ENCODE data around the gene KLF13. TPM values are rescaled to one million over a fixed set of nuclear protein-coding genes. Genes with fewer than 3 reads are reported as not detected.

The KLF13 gene
- total RNA-seq, 1 donor from 2014 or later = 31.0 TPM

- no peak for FAIRE-seq
Measured at GRCh38 chr15:31317421-31318327, 9.0 kb upstream of the KLF13 start.

GRCh38 chr15:31318429-31318828, 8.2 kb upstream of the KLF13 start:
- Histone ChIP-seq H2AFZ (ENCODE audit: low read depth, low read length) (no peak overlapping the region), H3K9me3 (ENCODE audit: insufficient read depth, low read depth, low read length) (no peaks in the 10 kb centered on the region), H3K27ac (ENCODE audit: low read depth, low read length) (no peak overlapping the region), H3K4me3 (ENCODE audit: insufficient read depth, low read depth, low read length) (no peak overlapping the region), H3K27me3 (ENCODE audit: insufficient read depth, low read length) (peaks cover 6% of the 10 kb centered on the region), H3K9ac (ENCODE audit: low read length) (no peak overlapping the region), H3K4me1 (ENCODE audit: insufficient read depth, low read length) (no peaks in the 10 kb centered on the region), H3K36me3 (ENCODE audit: insufficient read depth, low read length) (no peaks in the 10 kb centered on the region), H3K4me2 (ENCODE audit: low read length) (no peak overlapping the region), H3K79me2 (ENCODE audit: insufficient read depth, low read length) (no peaks in the 10 kb centered on the region), H4K20me1 (ENCODE audit: insufficient read depth, low read length) (no peaks in the 10 kb centered on the region)
- DNase-seq (ENCODE audit: low read depth) (no peak), FAIRE-seq (no peak)
- Mint-ChIP-seq H3K4me1 (ENCODE audit: low read depth, unreplicated experiment) (no peaks in the 10 kb centered on the region), H3K27ac (ENCODE audit: unreplicated experiment) (no peak overlapping the region), H3K36me3 (ENCODE audit: low read depth, unreplicated experiment) (no peaks in the 10 kb centered on the region), H3K27me3 (ENCODE audit: low read depth, unreplicated experiment) (peaks cover 53% of the 10 kb centered on the region), H3K4me3 (ENCODE audit: unreplicated experiment) (no peak overlapping the region), H3K9me3 (ENCODE audit: unreplicated experiment) (peaks cover 13% of the 10 kb centered on the region)
- no peak for TF ChIP-seq CTCF (IDR thresholded peaks at IDR 0.05; ENCODE audit: insufficient read depth, low read depth, low read length)
- no peak for TF ChIP-seq EZH2 (IDR thresholded peaks at IDR 0.05; ENCODE audit: insufficient read depth, low read length)

More at GRCh38 chr15:31317421-31318327, 9.0 kb upstream of the KLF13 start:
- DNase-seq (ENCODE audit: low read depth) = no peak
- no peaks in the 10 kb centered on the region for H3K36me3 Mint-ChIP-seq (ENCODE audit: low read depth, unreplicated experiment)
- no peak overlapping the region for H2AFZ ChIP-seq (ENCODE audit: low read depth, low read length)
- no peaks in the 10 kb centered on the region for H3K9me3 ChIP-seq (ENCODE audit: insufficient read depth, low read depth, low read length)
- H3K79me2 ChIP-seq (ENCODE audit: insufficient read depth, low read length) = no peaks in the 10 kb centered on the region
- no peak overlapping the region for H3K4me2 ChIP-seq (ENCODE audit: low read length)
- H3K27ac Mint-ChIP-seq (ENCODE audit: unreplicated experiment) = no peak overlapping the region
- H4K20me1 ChIP-seq (ENCODE audit: insufficient read depth, low read length) = no peaks in the 10 kb centered on the region
- H3K4me3 ChIP-seq (ENCODE audit: insufficient read depth, low read depth, low read length) = no peak overlapping the region
- peaks cover 13% of the 10 kb centered on the region for H3K9me3 Mint-ChIP-seq (ENCODE audit: unreplicated experiment)
- no peaks in the 10 kb centered on the region for H3K4me1 ChIP-seq (ENCODE audit: insufficient read depth, low read length)
- H3K27me3 Mint-ChIP-seq (ENCODE audit: low read depth, unreplicated experiment) = peaks cover 46% of the 10 kb centered on the region
- no peaks in the 10 kb centered on the region for H3K36me3 ChIP-seq (ENCODE audit: insufficient read depth, low read length)
- H3K27me3 ChIP-seq (ENCODE audit: insufficient read depth, low read length) = peaks cover 6% of the 10 kb centered on the region
- no peak overlapping the region for H3K4me3 Mint-ChIP-seq (ENCODE audit: unreplicated experiment)
- H3K9ac ChIP-seq (ENCODE audit: low read length) = no peak overlapping the region
- TF ChIP-seq EZH2 (IDR thresholded peaks at IDR 0.05; ENCODE audit: insufficient read depth, low read length) (no peak), CTCF (IDR thresholded peaks at IDR 0.05; ENCODE audit: insufficient read depth, low read depth, low read length) (no peak)
- no peaks in the 10 kb centered on the region for H3K4me1 Mint-ChIP-seq (ENCODE audit: low read depth, unreplicated experiment)
- no peak overlapping the region for H3K27ac ChIP-seq (ENCODE audit: low read depth, low read length)

- Histone ChIP-seq H3K4me3 (ENCODE audit: insufficient read depth, low read depth, low read length) (no peak overlapping the region), H3K4me2 (ENCODE audit: low read length) (no peak overlapping the region), H3K36me3 (ENCODE audit: insufficient read depth, low read length) (no peaks in the 10 kb centered on the region), H3K4me1 (ENCODE audit: insufficient read depth, low read length) (no peaks in the 10 kb centered on the region), H4K20me1 (ENCODE audit: insufficient read depth, low read length) (no peaks in the 10 kb centered on the region), H3K9me3 (ENCODE audit: insufficient read depth, low read depth, low read length) (no peaks in the 10 kb centered on the region), H2AFZ (ENCODE audit: low read depth, low read length) (no peak overlapping the region), H3K79me2 (ENCODE audit: insufficient read depth, low read length) (no peaks in the 10 kb centered on the region), H3K27me3 (ENCODE audit: insufficient read depth, low read length) (peaks cover 6% of the 10 kb centered on the region), H3K9ac (ENCODE audit: low read length) (no peak overlapping the region), H3K27ac (ENCODE audit: low read depth, low read length) (no peak overlapping the region)
- Mint-ChIP-seq H3K4me3 (ENCODE audit: unreplicated experiment) (no peak overlapping the region), H3K27me3 (ENCODE audit: low read depth, unreplicated experiment) (peaks cover 61% of the 10 kb centered on the region), H3K9me3 (ENCODE audit: unreplicated experiment) (peaks cover 8% of the 10 kb centered on the region), H3K36me3 (ENCODE audit: low read depth, unreplicated experiment) (no peaks in the 10 kb centered on the region), H3K4me1 (ENCODE audit: low read depth, unreplicated experiment) (no peaks in the 10 kb centered on the region), H3K27ac (ENCODE audit: unreplicated experiment) (no peak overlapping the region)
- DNase-seq (ENCODE audit: low read depth) = no peak
- no peak for TF ChIP-seq CTCF (IDR thresholded peaks at IDR 0.05; ENCODE audit: insufficient read depth, low read depth, low read length)
- TF ChIP-seq EZH2 (IDR thresholded peaks at IDR 0.05; ENCODE audit: insufficient read depth, low read length) = no peak
- no peak for FAIRE-seq
Measured at GRCh38 chr15:31320022-31320421, 6.6 kb upstream of the KLF13 start.

Measured in astrocyte (in vitro differentiated cells and primary cell).